HG03066 (cell line): ENCODE data around the gene FOXJ3.

Experiments
- ATAC-seq: cut with Tn5 transposase; IDR thresholded peaks from one replicate; pipeline ENCODE4 v1.9.1; 2021; ENCODE audit warnings: low read depth; ENCODE audit not compliant: unreplicated experiment

The FOXJ3 gene

DNA sequence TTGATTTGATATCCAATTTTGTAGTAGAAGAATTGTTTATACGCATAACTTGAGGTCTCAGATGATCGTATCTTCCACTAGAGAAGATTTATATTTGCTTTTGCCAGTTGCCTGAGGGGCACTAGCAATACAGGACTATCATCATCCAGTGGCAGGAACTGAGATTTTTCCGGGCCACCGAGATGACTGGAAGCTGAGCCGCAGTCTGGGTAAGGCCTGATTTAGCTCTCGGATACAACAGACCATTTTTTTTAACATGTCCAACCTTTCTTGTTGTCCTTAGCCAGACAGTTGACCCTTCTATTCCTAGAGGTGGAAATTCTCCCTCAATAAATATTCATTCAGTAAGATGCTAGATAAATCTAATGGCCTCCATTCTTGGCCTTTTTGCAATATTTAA is 207.3 kb downstream of the FOXJ3 start:
- ATAC-seq, result no peak
